EH (cell line): ENCODE data around the gene DOK1.

ENCODE experiments used
- DNase-seq: peaks from one replicate; pipeline ENCODE4 v3.0.0-alpha.2; 2015; ENCODE audit warnings: low read depth

The DOK1 gene

GRCh38 chr2:74602586-74603281, 48.2 kb downstream of the DOK1 start:
- DNase-seq, result peak; percentile 75

- DNase-seq, result no peak
These were observed 48.9 kb downstream of the DOK1 start for GRCh38 chr2:74603282-74604000.

GRCh38 chr2:74606927-74607326, 52.4 kb downstream of the DOK1 start:
- DNase-seq, result no peak
